NT2/D1 (cell line): ENCODE results near the gene MOV10L1.

Experiments
- SUZ12 ChIP-seq: IDR thresholded peaks from 2 replicates; pipeline ENCODE4 v1.6.1; 2011; ENCODE audit not compliant: insufficient read length, insufficient read depth; ENCODE audit errors: extremely low read depth
- YY1 ChIP-seq: IDR thresholded peaks from 2 replicates; pipeline ENCODE4 v1.6.1; 2011; ENCODE audit not compliant: insufficient read length, insufficient read depth

GRCh38 chr22:50117168-50117762, 27.5 kb downstream of the MOV10L1 start:
- TF ChIP-seq SUZ12 (no peak), YY1 (no peak)
